ENCODE measurements around the gene ACAT2.
"Not testable (repeated sequence)": the region's sequence is repeated elsewhere in the genome, so short reads cannot be mapped to it uniquely, and the experiment has no call there.

The ACAT2 gene

GRCh38 chr6:159726918-159727716 is 34.7 kb upstream of the ACAT2 start, which contains the start of gene WTAP:
WTAP (plus strand) TSS chr6:159727506; CDS start chr6:159736266, 8,760 bp downstream.
- peaks cover 56% of the 10 kb centered on the region for H3K4me1 Mint-ChIP-seq
- peak within 1 kb of the TSS; percentile 99 to 100 for H3K27ac Mint-ChIP-seq
- H3K9me3 Mint-ChIP-seq: no peaks in the 10 kb centered on the region
- ATAC-seq: peak; percentile 91
- no peaks in the 10 kb centered on the region for H3K27me3 Mint-ChIP-seq
- peak within 1 kb of the TSS; percentile 92 to 98 for H3K4me3 Mint-ChIP-seq
- DNase-seq: peak; percentile 97

GRCh38 chr6:159727717-159728445 is 34.0 kb upstream of the ACAT2 start:
- DNase-seq (peak in 1 of 2 donors; percentile 75), ATAC-seq (peak; percentile 60)
- Mint-ChIP-seq H3K27ac (peak overlapping the region; percentile 96 to 97), H3K4me1 (peaks cover 61% of the 10 kb centered on the region), H3K4me3 (peak overlapping the region; percentile 90 to 92), H3K9me3 (no peaks in the 10 kb centered on the region), H3K27me3 (no peaks in the 10 kb centered on the region)

GRCh38 chr6:159728531-159728964 is 33.3 kb upstream of the ACAT2 start:
- ATAC-seq: no peak
- Mint-ChIP-seq H3K4me3 (peak overlapping the region; percentile 90 to 92), H3K4me1 (peaks cover 61% of the 10 kb centered on the region), H3K27me3 (no peaks in the 10 kb centered on the region), H3K27ac (peak overlapping the region; percentile 96 to 97), H3K9me3 (no peaks in the 10 kb centered on the region)
- no peak for DNase-seq

GRCh38 chr6:159729598-159730331 is 32.1 kb upstream of the ACAT2 start:
- Mint-ChIP-seq H3K4me3 (peak overlapping the region; percentile 90 to 92), H3K4me1 (peaks cover 65% of the 10 kb centered on the region), H3K27ac (peak overlapping the region in 1 of 2 donors; percentile 33), H3K27me3 (no peaks in the 10 kb centered on the region), H3K9me3 (no peaks in the 10 kb centered on the region)
- DNase-seq (no peak), ATAC-seq (no peak)

GRCh38 chr6:159730332-159730676 is 31.5 kb upstream of the ACAT2 start:
- no peaks in the 10 kb centered on the region for H3K27me3 Mint-ChIP-seq
- peak overlapping the region in 1 of 2 donors; percentile 92 for H3K4me3 Mint-ChIP-seq
- no peak for ATAC-seq
- H3K9me3 Mint-ChIP-seq: no peaks in the 10 kb centered on the region
- H3K4me1 Mint-ChIP-seq: peaks cover 59% of the 10 kb centered on the region
- H3K27ac Mint-ChIP-seq: peak overlapping the region in 1 of 2 donors; percentile 33
- no peak for DNase-seq

GRCh38 chr6:159732550-159732949 is 29.3 kb upstream of the ACAT2 start:
- DNase-seq, ATAC-seq, H3K9me3 Mint-ChIP-seq, H3K27me3 Mint-ChIP-seq: not testable (repeated sequence)
- Mint-ChIP-seq H3K4me3 (peak overlapping the region; percentile 37 to 41), H3K4me1 (peaks cover 51% of the 10 kb centered on the region), H3K27ac (peak overlapping the region in 1 of 2 donors; percentile 64)

GRCh38 chr6:159733395-159733794 is 28.4 kb upstream of the ACAT2 start:
- ATAC-seq, H3K9me3 Mint-ChIP-seq, DNase-seq, H3K27me3 Mint-ChIP-seq: not testable (repeated sequence)
- peaks cover 59% of the 10 kb centered on the region for H3K4me1 Mint-ChIP-seq
- H3K27ac Mint-ChIP-seq: peak overlapping the region; percentile 25 to 54
- H3K4me3 Mint-ChIP-seq: peak overlapping the region in 1 of 2 donors; percentile 39

GRCh38 chr6:159736908-159737307 is 24.9 kb upstream of the ACAT2 start:
- H3K27ac Mint-ChIP-seq: no peak overlapping the region
- H3K4me1 Mint-ChIP-seq: peaks cover 29% of the 10 kb centered on the region
- no peak for DNase-seq

GRCh38 chr6:159739341-159739740 is 22.5 kb upstream of the ACAT2 start:
- Mint-ChIP-seq H3K9me3 (no peaks in the 10 kb centered on the region), H3K27me3 (no peaks in the 10 kb centered on the region), H3K4me1 (peaks cover 9% of the 10 kb centered on the region), H3K4me3 (no peak overlapping the region), H3K27ac (peak overlapping the region in 1 of 2 donors; percentile 46)
- DNase-seq: no peak
- ATAC-seq: no peak

More at GRCh38 chr6:159736908-159737307, 24.9 kb upstream of the ACAT2 start:
- H3K4me3 Mint-ChIP-seq: no peak overlapping the region
- no peak for ATAC-seq
- H3K27me3 Mint-ChIP-seq: no peaks in the 10 kb centered on the region
- H3K9me3 Mint-ChIP-seq: no peaks in the 10 kb centered on the region

- no peak overlapping the region for H3K4me3 Mint-ChIP-seq
- peaks cover 8% of the 10 kb centered on the region for H3K4me1 Mint-ChIP-seq
- no peaks in the 10 kb centered on the region for H3K9me3 Mint-ChIP-seq
- ATAC-seq: no peak
- H3K27ac Mint-ChIP-seq: peak overlapping the region in 1 of 2 donors; percentile 67
- no peak for DNase-seq
- H3K27me3 Mint-ChIP-seq: no peaks in the 10 kb centered on the region
These were observed 19.7 kb upstream of the ACAT2 start for GRCh38 chr6:159742165-159742564.

GRCh38 chr6:159745081-159745480 is 16.8 kb upstream of the ACAT2 start:
- Mint-ChIP-seq H3K4me3 (no peak overlapping the region), H3K27ac (peak overlapping the region; percentile 35 to 47), H3K9me3 (no peaks in the 10 kb centered on the region), H3K4me1 (no peaks in the 10 kb centered on the region), H3K27me3 (no peaks in the 10 kb centered on the region)
- no peak for DNase-seq
- no peak for ATAC-seq

- Mint-ChIP-seq H3K4me3 (no peak overlapping the region), H3K27me3 (no peaks in the 10 kb centered on the region), H3K27ac (peak overlapping the region in 1 of 2 donors; percentile 49), H3K9me3 (no peaks in the 10 kb centered on the region), H3K4me1 (no peaks in the 10 kb centered on the region)
- no peak for DNase-seq
- ATAC-seq: no peak
These were observed 15.1 kb upstream of the ACAT2 start for GRCh38 chr6:159746759-159747158.

GRCh38 chr6:159748127-159748526 is 13.7 kb upstream of the ACAT2 start:
- H3K4me1 Mint-ChIP-seq, ATAC-seq, H3K27ac Mint-ChIP-seq, H3K27me3 Mint-ChIP-seq, H3K9me3 Mint-ChIP-seq, H3K4me3 Mint-ChIP-seq, DNase-seq: not testable (repeated sequence)

- Mint-ChIP-seq H3K4me1 (peaks cover 5% of the 10 kb centered on the region), H3K27ac (no peak overlapping the region), H3K4me3 (no peak overlapping the region), H3K9me3 (no peaks in the 10 kb centered on the region), H3K27me3 (no peaks in the 10 kb centered on the region)
- ATAC-seq (no peak), DNase-seq (no peak)
These were observed 10.4 kb upstream of the ACAT2 start for GRCh38 chr6:159751448-159751847.

GRCh38 chr6:159753081-159753872 is 8.6 kb upstream of the ACAT2 start:
- Mint-ChIP-seq H3K4me1 (peaks cover 10% of the 10 kb centered on the region), H3K4me3 (no peak overlapping the region), H3K27ac (peak overlapping the region in 1 of 2 donors; percentile 19), H3K9me3 (no peaks in the 10 kb centered on the region), H3K27me3 (no peaks in the 10 kb centered on the region)
- DNase-seq (no peak), ATAC-seq (no peak)
